Vagina (tissue), 2 donors: Measurements from ENCODE around the gene ZNF205. TPM values are rescaled to one million over a fixed set of nuclear protein-coding genes. Genes with fewer than 3 reads are reported as not detected.

Source experiments
- DNase-seq, 2 donors: peaks; one replicate each; pipeline ENCODE4 v3.0.0-alpha.2; 2017; ENCODE audit errors: extremely low spot score in 2 of 2
- H3K27ac ChIP-seq: fragments of 200-600 bp; sonication (generic); one replicate; pipeline ENCODE4 v1.5.1; 2019
- H3K27me3 ChIP-seq: fragments of 200-600 bp; sonication (generic); one replicate; pipeline ENCODE4 v1.5.1; 2019
- H3K36me3 ChIP-seq, 2 donors: fragments of 200-600 bp; sonication (generic); one replicate each; pipeline ENCODE4 v1.5.1; 2017 to 2019
- H3K4me1 ChIP-seq: fragments of 200-600 bp; sonication (generic); one replicate; pipeline ENCODE4 v1.5.1; 2019
- H3K4me3 ChIP-seq, 2 donors: fragments of 200-600 bp; sonication (generic); 1 replicate in 1 of 2; 2 replicates in 1 of 2; pipeline ENCODE4 v1.5.1; 2016 to 2019
- H3K9me3 ChIP-seq: fragments of 200-600 bp; sonication (generic); one replicate; pipeline ENCODE4 v1.5.1; 2019
- CTCF ChIP-seq, 3 experiments: fragments of 450-650 bp in 2 of 3; fragments of 200-600 bp in 1 of 3; sonication (generic) in 1 of 3; IDR thresholded peaks; one replicate each; pipeline ENCODE4 v1.5.1; 2017 to 2019; ENCODE audit warnings: antibody characterized with exemption in 3 of 3, mild to moderate bottlenecking in 2 of 3, moderate library complexity in 2 of 3
- POLR2A ChIP-seq, 2 donors: fragments of 450-650 bp; IDR thresholded peaks; one replicate each; pipeline ENCODE4 v1.6.1; 2017; ENCODE audit warnings: antibody characterized with exemption in 2 of 2, mild to moderate bottlenecking in 2 of 2, moderate library complexity in 2 of 2
- POLR2AphosphoS5 ChIP-seq, 2 donors: sonication (generic); formaldehyde crosslinking; IDR thresholded peaks; one replicate each; pipeline ENCODE4 v1.9.0; 2017; ENCODE audit warnings: antibody characterized with exemption in 2 of 2, mild to moderate bottlenecking in 2 of 2, low read depth in 1 of 2; ENCODE audit not compliant: insufficient read depth in 1 of 2
- intact Hi-C: fragments of 100-400 bp; cut with DNase I; formaldehyde crosslinking; loops from one replicate; pipeline ENCODE4 v1.15.1; 2023
- total RNA-seq: library from RNA; depleted of rRNA; stranded (reverse); fragments of >200 nt; gene quantifications from one replicate; pipeline ENCODE4 v1.2.3, GENCODE V29; 2016

Gene ZNF205
- total RNA-seq, 1 donor from 2014 or later = 14.2 TPM

- no peaks in the 10 kb centered on the region for H3K9me3 ChIP-seq
- H3K27me3 ChIP-seq = no peaks in the 10 kb centered on the region
- intact Hi-C loops = no loop called here
- no peaks in the 10 kb centered on the region for H3K36me3 ChIP-seq
- no peak for DNase-seq
- peaks cover 34% of the 10 kb centered on the region for H3K4me1 ChIP-seq
- peak overlapping the region in 1 of 2 donors; percentile 76 for H3K4me3 ChIP-seq
- H3K27ac ChIP-seq = peak overlapping the region; percentile 75
- TF ChIP-seq POLR2A (IDR thresholded peaks at IDR 0.05) = no peak
- TF ChIP-seq CTCF (IDR thresholded peaks at IDR 0.05) = no peak
- no peak for TF ChIP-seq POLR2AphosphoS5 (IDR thresholded peaks at IDR 0.05; ENCODE audit: insufficient read depth in 1 of 2, low read depth in 1 of 2)
These were observed 40.6 kb downstream of the ZNF205 start for GRCh38 chr16:3152991-3153368.

- TF ChIP-seq POLR2A (IDR thresholded peaks at IDR 0.05) (no peak), CTCF (IDR thresholded peaks at IDR 0.05) (no peak), POLR2AphosphoS5 (IDR thresholded peaks at IDR 0.05; ENCODE audit: insufficient read depth in 1 of 2, low read depth in 1 of 2) (no peak)
- intact Hi-C loops = no loop called here
- no peak overlapping the region for H3K4me3 ChIP-seq
- no peak for DNase-seq
- H3K9me3 ChIP-seq = no peaks in the 10 kb centered on the region
- H3K36me3 ChIP-seq = no peaks in the 10 kb centered on the region
- H3K27me3 ChIP-seq = no peaks in the 10 kb centered on the region
- H3K4me1 ChIP-seq = peaks cover 34% of the 10 kb centered on the region
- no peak overlapping the region for H3K27ac ChIP-seq
These were observed 42.8 kb downstream of the ZNF205 start for GRCh38 chr16:3155181-3155580.

GRCh38 chr16:3155972-3156371 is 43.6 kb downstream of the ZNF205 start:
- TF ChIP-seq POLR2AphosphoS5 (IDR thresholded peaks at IDR 0.05; ENCODE audit: insufficient read depth in 1 of 2, low read depth in 1 of 2) = no peak
- no peak for TF ChIP-seq CTCF (IDR thresholded peaks at IDR 0.05)
- TF ChIP-seq POLR2A (IDR thresholded peaks at IDR 0.05) = no peak
- Histone ChIP-seq H3K4me1 (peaks cover 31% of the 10 kb centered on the region), H3K27ac (no peak overlapping the region), H3K9me3 (no peaks in the 10 kb centered on the region), H3K36me3 (no peaks in the 10 kb centered on the region), H3K27me3 (no peaks in the 10 kb centered on the region), H3K4me3 (no peak overlapping the region)
- intact Hi-C loops = no loop called here
- no peak for DNase-seq

- Histone ChIP-seq H3K36me3 (no peaks in the 10 kb centered on the region), H3K9me3 (no peaks in the 10 kb centered on the region), H3K4me1 (peaks cover 17% of the 10 kb centered on the region), H3K27ac (peak overlapping the region; percentile 87), H3K27me3 (no peaks in the 10 kb centered on the region), H3K4me3 (peak overlapping the region; percentile 60 to 77)
- intact Hi-C loops = no loop called here
- TF ChIP-seq POLR2A (IDR thresholded peaks at IDR 0.05) (no peak), POLR2AphosphoS5 (IDR thresholded peaks at IDR 0.05; ENCODE audit: insufficient read depth in 1 of 2, low read depth in 1 of 2) (peak; percentile 14 to 32), CTCF (IDR thresholded peaks at IDR 0.05) (no peak)
- DNase-seq = no peak
These were observed 45.0 kb downstream of the ZNF205 start for GRCh38 chr16:3157229-3158025.

GRCh38 chr16:3158026-3158509 is 45.7 kb downstream of the ZNF205 start:
- Histone ChIP-seq H3K9me3 (no peaks in the 10 kb centered on the region), H3K4me1 (peaks cover 17% of the 10 kb centered on the region), H3K4me3 (peak overlapping the region; percentile 60 to 77), H3K36me3 (no peaks in the 10 kb centered on the region), H3K27me3 (no peaks in the 10 kb centered on the region), H3K27ac (peak overlapping the region; percentile 87)
- DNase-seq = no peak
- TF ChIP-seq POLR2AphosphoS5 (IDR thresholded peaks at IDR 0.05; ENCODE audit: insufficient read depth in 1 of 2, low read depth in 1 of 2) (no peak), POLR2A (IDR thresholded peaks at IDR 0.05) (no peak), CTCF (IDR thresholded peaks at IDR 0.05) (no peak)
- intact Hi-C loops = no loop called here
